Nephron (organoid): ENCODE measurements around the gene SLC9B2.

Source experiments
- H3K27ac Mint-ChIP-seq, 3 experiments: 2 replicates each; pipeline ENCODE4 v1.8.0; 2020; ENCODE audit warnings: mixed read lengths in 3 of 3, mild to moderate bottlenecking in 2 of 3, moderate library complexity in 1 of 3
- H3K27me3 Mint-ChIP-seq: 2 replicates; pipeline ENCODE4 v1.8.0; 2021; ENCODE audit warnings: low read depth, mild to moderate bottlenecking, moderate library complexity, mixed read lengths
- H3K36me3 Mint-ChIP-seq: 2 replicates; pipeline ENCODE4 v1.8.0; 2020; ENCODE audit warnings: low read depth, mixed read lengths
- H3K4me1 Mint-ChIP-seq: 2 replicates; pipeline ENCODE4 v1.8.0; 2020; ENCODE audit warnings: mixed read lengths
- H3K4me3 Mint-ChIP-seq, 3 experiments: 2 replicates each; pipeline ENCODE4 v1.8.0; 2020; ENCODE audit warnings: mild to moderate bottlenecking in 3 of 3, mixed read lengths in 3 of 3, moderate library complexity in 2 of 3
- H3K9me3 Mint-ChIP-seq: 2 replicates; pipeline ENCODE4 v1.8.0; 2020; ENCODE audit warnings: mixed read lengths
- TF ChIP-seq, protein P1 (sequence below), 3 experiments: fragments of 200-600 bp; sonication (generic); IDR thresholded peaks; one replicate each; pipeline ENCODE4 v1.5.0; 2021; ENCODE audit warnings: antibody characterized with exemption in 3 of 3; ENCODE audit not compliant: unreplicated experiment in 3 of 3

The SLC9B2 gene

DNA sequence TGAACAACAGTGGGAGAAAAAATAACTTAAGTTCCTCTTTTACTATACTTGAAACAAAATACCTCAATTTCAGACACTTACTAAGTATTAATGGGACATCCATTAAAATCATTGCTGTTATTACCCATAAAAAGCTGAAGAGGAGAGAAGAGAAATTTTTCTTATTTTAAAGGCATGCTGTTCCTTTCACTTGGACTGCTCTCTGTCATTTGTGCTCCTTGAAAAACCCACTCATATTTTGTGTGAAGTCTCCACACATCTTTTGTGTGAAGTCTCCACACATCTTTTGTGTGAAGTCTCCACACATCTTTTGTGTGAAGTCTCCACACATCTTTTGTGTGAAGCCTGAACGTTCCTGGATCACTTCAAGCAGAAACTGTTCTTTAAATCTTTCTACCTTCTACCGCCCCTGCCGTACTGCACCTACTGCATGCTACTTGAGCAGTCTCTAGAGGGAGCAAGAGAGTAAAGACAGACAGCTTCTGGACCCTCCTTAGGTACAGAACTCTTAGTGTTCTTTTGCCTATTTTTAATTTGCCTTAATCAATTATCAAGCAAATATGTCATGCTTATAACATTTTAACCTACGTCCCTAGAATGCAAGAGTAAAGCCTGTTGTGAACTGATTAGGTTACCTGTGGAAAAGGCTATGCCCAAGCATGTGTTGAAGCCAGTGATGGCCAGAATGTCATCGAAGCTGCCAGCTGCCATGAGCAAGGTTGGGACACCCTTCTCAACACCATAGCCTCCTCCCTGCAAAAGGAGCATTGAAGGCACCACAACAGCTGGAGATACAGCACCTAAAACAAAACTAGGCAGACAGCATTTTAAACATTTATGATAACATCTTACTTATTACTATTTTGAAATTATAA lies 29.9 kb downstream of the SLC9B2 start:
- no peaks in the 10 kb centered on the region for H3K27me3 Mint-ChIP-seq
- H3K36me3 Mint-ChIP-seq: no peaks in the 10 kb centered on the region
- no peaks in the 10 kb centered on the region for H3K4me1 Mint-ChIP-seq

GRCh38 chr4:103044183-103044582 lies 32.4 kb downstream of the SLC9B2 start:
- Mint-ChIP-seq H3K27ac (no peak overlapping the region), H3K36me3 (no peaks in the 10 kb centered on the region), H3K4me1 (no peaks in the 10 kb centered on the region), H3K4me3 (no peak overlapping the region), H3K9me3 (no peaks in the 10 kb centered on the region), H3K27me3 (no peaks in the 10 kb centered on the region)
- TF ChIP-seq, protein P1, sequence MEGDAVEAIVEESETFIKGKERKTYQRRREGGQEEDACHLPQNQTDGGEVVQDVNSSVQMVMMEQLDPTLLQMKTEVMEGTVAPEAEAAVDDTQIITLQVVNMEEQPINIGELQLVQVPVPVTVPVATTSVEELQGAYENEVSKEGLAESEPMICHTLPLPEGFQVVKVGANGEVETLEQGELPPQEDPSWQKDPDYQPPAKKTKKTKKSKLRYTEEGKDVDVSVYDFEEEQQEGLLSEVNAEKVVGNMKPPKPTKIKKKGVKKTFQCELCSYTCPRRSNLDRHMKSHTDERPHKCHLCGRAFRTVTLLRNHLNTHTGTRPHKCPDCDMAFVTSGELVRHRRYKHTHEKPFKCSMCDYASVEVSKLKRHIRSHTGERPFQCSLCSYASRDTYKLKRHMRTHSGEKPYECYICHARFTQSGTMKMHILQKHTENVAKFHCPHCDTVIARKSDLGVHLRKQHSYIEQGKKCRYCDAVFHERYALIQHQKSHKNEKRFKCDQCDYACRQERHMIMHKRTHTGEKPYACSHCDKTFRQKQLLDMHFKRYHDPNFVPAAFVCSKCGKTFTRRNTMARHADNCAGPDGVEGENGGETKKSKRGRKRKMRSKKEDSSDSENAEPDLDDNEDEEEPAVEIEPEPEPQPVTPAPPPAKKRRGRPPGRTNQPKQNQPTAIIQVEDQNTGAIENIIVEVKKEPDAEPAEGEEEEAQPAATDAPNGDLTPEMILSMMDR (IDR thresholded peaks at IDR 0.05; ENCODE audit: unreplicated experiment in 3 of 3): no peak

More for the DNA sequence above, 29.9 kb downstream of the SLC9B2 start:
- Mint-ChIP-seq H3K9me3 (no peaks in the 10 kb centered on the region), H3K4me3 (no peak overlapping the region), H3K27ac (no peak overlapping the region)
- TF ChIP-seq, protein P1 (IDR thresholded peaks at IDR 0.05; ENCODE audit: unreplicated experiment in 3 of 3): peak; percentile 49 to 64 (median 61)

DNA sequence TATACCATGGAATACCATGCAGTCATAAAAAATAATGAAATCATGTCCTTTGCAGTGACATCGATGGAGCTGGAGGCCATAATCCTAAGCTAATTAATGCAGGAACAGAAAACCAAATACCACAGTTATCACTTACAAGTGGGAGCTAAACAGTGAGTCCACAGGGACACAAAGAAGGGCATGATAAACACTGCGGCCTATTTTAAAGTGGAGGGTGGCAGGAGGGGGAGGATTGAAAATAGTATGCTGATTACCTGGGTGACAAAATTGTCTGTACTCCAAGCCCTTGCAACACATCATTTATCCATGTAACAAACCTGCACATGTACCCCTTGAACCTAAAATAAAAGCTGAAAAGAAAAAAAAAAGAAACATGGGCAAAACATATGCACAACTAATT lies 40.4 kb downstream of the SLC9B2 start:
- H3K4me3 Mint-ChIP-seq: no peak overlapping the region
- no peaks in the 10 kb centered on the region for H3K4me1 Mint-ChIP-seq
- TF ChIP-seq, protein P1 (IDR thresholded peaks at IDR 0.05; ENCODE audit: unreplicated experiment in 3 of 3): no peak
- H3K27me3 Mint-ChIP-seq: no peaks in the 10 kb centered on the region
- H3K9me3 Mint-ChIP-seq: peaks cover 8% of the 10 kb centered on the region
- peaks cover 5% of the 10 kb centered on the region for H3K36me3 Mint-ChIP-seq
- no peak overlapping the region for H3K27ac Mint-ChIP-seq

- H3K27ac Mint-ChIP-seq: no peak overlapping the region
- H3K4me1 Mint-ChIP-seq: no peaks in the 10 kb centered on the region
- H3K36me3 Mint-ChIP-seq: peaks cover 5% of the 10 kb centered on the region
- H3K27me3 Mint-ChIP-seq: no peaks in the 10 kb centered on the region
- TF ChIP-seq, protein P1 (IDR thresholded peaks at IDR 0.05; ENCODE audit: unreplicated experiment in 3 of 3): peak in 2 of 3 experiments; percentile 38 to 42
- H3K4me3 Mint-ChIP-seq: no peak overlapping the region
- H3K9me3 Mint-ChIP-seq: peaks cover 8% of the 10 kb centered on the region
Observed at GRCh38 chr4:103032574-103032973, 44.0 kb downstream of the SLC9B2 start.

GRCh38 chr4:103030791-103031190 lies 45.8 kb downstream of the SLC9B2 start:
- H3K4me3 Mint-ChIP-seq: no peak overlapping the region
- no peak overlapping the region for H3K27ac Mint-ChIP-seq
- TF ChIP-seq, protein P1 (IDR thresholded peaks at IDR 0.05; ENCODE audit: unreplicated experiment in 3 of 3): no peak
- H3K9me3 Mint-ChIP-seq: peaks cover 8% of the 10 kb centered on the region
- peaks cover 5% of the 10 kb centered on the region for H3K36me3 Mint-ChIP-seq
- H3K4me1 Mint-ChIP-seq: no peaks in the 10 kb centered on the region
- H3K27me3 Mint-ChIP-seq: no peaks in the 10 kb centered on the region

DNA sequence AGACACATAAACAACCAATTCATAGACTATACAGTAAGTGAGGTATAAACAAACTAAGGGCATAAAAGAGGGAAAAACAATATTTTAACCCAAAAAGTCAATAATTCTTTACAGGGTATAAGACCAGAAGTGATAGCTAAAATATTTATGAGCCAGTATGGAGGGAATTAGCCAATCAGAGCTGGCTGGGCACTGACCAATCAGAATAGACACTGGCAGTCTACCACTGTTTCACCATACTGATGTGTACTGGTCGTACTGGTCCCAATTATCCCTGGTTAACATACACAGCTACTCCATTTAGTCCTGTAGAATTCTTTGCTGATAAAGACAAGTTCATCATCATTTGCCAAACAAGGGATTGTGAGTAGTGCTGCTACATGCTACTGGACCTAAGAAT lies 47.3 kb downstream of the SLC9B2 start:
- H3K9me3 Mint-ChIP-seq: peaks cover 2% of the 10 kb centered on the region
- no peak overlapping the region for H3K4me3 Mint-ChIP-seq
- no peak overlapping the region for H3K27ac Mint-ChIP-seq
- TF ChIP-seq, protein P1 (IDR thresholded peaks at IDR 0.05; ENCODE audit: unreplicated experiment in 3 of 3): no peak
- H3K36me3 Mint-ChIP-seq: no peaks in the 10 kb centered on the region
- H3K27me3 Mint-ChIP-seq: no peaks in the 10 kb centered on the region
- H3K4me1 Mint-ChIP-seq: no peaks in the 10 kb centered on the region
